D721Med (cell line): Measurements from ENCODE around the gene TBC1D22A.
"Not testable (repeated sequence)": the region's sequence is repeated elsewhere in the genome, so short reads cannot be mapped to it uniquely, and the experiment has no call there.

Experiments used
- DNase-seq: peaks from one replicate; pipeline ENCODE4 v3.0.0; 2011; ENCODE audit warnings: low spot score; ENCODE audit not compliant: insufficient read length
- FAIRE-seq: peaks from 2 replicates; lab custom pipeline; 2011; peaks lifted over from hg19 to GRCh38; lab: Jason Lieb, UNC
- CTCF ChIP-seq: IDR thresholded peaks from 2 replicates; pipeline ENCODE4 v1.5.1; 2012; ENCODE audit warnings: mild to moderate bottlenecking, control low read depth; ENCODE audit not compliant: insufficient read depth; ENCODE audit errors: missing control alignments

The TBC1D22A gene

GRCh38 chr22:46732041-46732379 is 30.4 kb upstream of the TBC1D22A start:
- FAIRE-seq, result no peak
- DNase-seq, result no peak
- no peak for TF ChIP-seq CTCF

- DNase-seq (no peak), FAIRE-seq (no peak)
- TF ChIP-seq CTCF, result no peak
Observed at GRCh38 chr22:46732513-46732912, 29.9 kb upstream of the TBC1D22A start.

GRCh38 chr22:46734213-46734722 is 28.2 kb upstream of the TBC1D22A start:
- DNase-seq, FAIRE-seq: not testable (repeated sequence)

- TF ChIP-seq CTCF, result no peak
- DNase-seq (no peak), FAIRE-seq (no peak)
Observed at GRCh38 chr22:46734830-46735453, 27.5 kb upstream of the TBC1D22A start.

GRCh38 chr22:46735747-46736608 is 26.5 kb upstream of the TBC1D22A start:
- FAIRE-seq, result no peak
- no peak for DNase-seq
- no peak for TF ChIP-seq CTCF

GRCh38 chr22:46736705-46737104 is 25.7 kb upstream of the TBC1D22A start:
- DNase-seq (no peak), FAIRE-seq (no peak)

More at GRCh38 chr22:46736705-46737104, 25.7 kb upstream of the TBC1D22A start:
- TF ChIP-seq CTCF, result no peak
